Activated T-helper 17 cell treated with anti-CD3 and anti-CD28 coated beads, Interleukin-2, amount 50 U/mL, for 72 hours (primary cell): ENCODE results near the gene P4HTM. TPM values are rescaled to one million over a fixed set of nuclear protein-coding genes. Genes with fewer than 3 reads are reported as not detected.

Experiments
- ATAC-seq: fragments of 150-1000 bp; cut with Tn5 transposase; replicated peaks from 2 replicates; pipeline ENCODE4 v1.10.0; 2021; ENCODE audit warnings: mild to moderate bottlenecking, moderate library complexity
- H3K27ac Mint-ChIP-seq: one replicate; pipeline ENCODE4 v1.8.0; 2022; ENCODE audit warnings: mixed read lengths
- H3K27me3 Mint-ChIP-seq: one replicate; pipeline ENCODE4 v1.8.0; 2022; ENCODE audit warnings: mixed read lengths
- H3K36me3 Mint-ChIP-seq: one replicate; pipeline ENCODE4 v1.8.0; 2022; ENCODE audit warnings: low read depth, mild to moderate bottlenecking, mixed read lengths
- H3K4me1 Mint-ChIP-seq: one replicate; pipeline ENCODE4 v1.8.0; 2022; ENCODE audit warnings: mixed read lengths
- H3K4me3 Mint-ChIP-seq: one replicate; pipeline ENCODE4 v1.8.0; 2022; ENCODE audit warnings: mild to moderate bottlenecking, mixed read lengths
- H3K9me3 Mint-ChIP-seq: one replicate; pipeline ENCODE4 v1.8.0; 2022; ENCODE audit warnings: mixed read lengths
- total RNA-seq, 2 donors: library from RNA; stranded (reverse); gene quantifications; one replicate each; pipeline ENCODE4 v1.2.3, GENCODE V29; 2022

P4HTM gene
- total RNA-seq, 2 donors from 2014 or later, result 32.2 to 44.9 TPM

GRCh38 chr3:49034650-49035049 is 44.6 kb downstream of the P4HTM start:
- peaks cover 84% of the 10 kb centered on the region for H3K36me3 Mint-ChIP-seq
- no peaks in the 10 kb centered on the region for H3K4me1 Mint-ChIP-seq
- no peaks in the 10 kb centered on the region for H3K9me3 Mint-ChIP-seq
- ATAC-seq, result no peak
- H3K4me3 Mint-ChIP-seq, result no peak overlapping the region
- no peaks in the 10 kb centered on the region for H3K27me3 Mint-ChIP-seq
- H3K27ac Mint-ChIP-seq, result no peak overlapping the region

GRCh38 chr3:49035281-49035680 is 45.2 kb downstream of the P4HTM start:
- Mint-ChIP-seq H3K4me3 (no peak overlapping the region), H3K36me3 (peaks cover 84% of the 10 kb centered on the region), H3K4me1 (no peaks in the 10 kb centered on the region), H3K9me3 (no peaks in the 10 kb centered on the region), H3K27ac (no peak overlapping the region), H3K27me3 (no peaks in the 10 kb centered on the region)
- ATAC-seq, result no peak

GRCh38 chr3:49053543-49053942 is 63.5 kb downstream of the P4HTM start:
- Mint-ChIP-seq H3K9me3 (no peaks in the 10 kb centered on the region), H3K27me3 (no peaks in the 10 kb centered on the region), H3K4me1 (peaks cover 17% of the 10 kb centered on the region), H3K27ac (peak overlapping the region; percentile 28), H3K36me3 (peaks cover 90% of the 10 kb centered on the region), H3K4me3 (no peak overlapping the region)
- no peak for ATAC-seq

- no peak for ATAC-seq
- H3K36me3 Mint-ChIP-seq, result peaks cover 92% of the 10 kb centered on the region
- no peaks in the 10 kb centered on the region for H3K27me3 Mint-ChIP-seq
Observed at GRCh38 chr3:49054344-49054862, 64.4 kb downstream of the P4HTM start.

More at GRCh38 chr3:49054344-49054862, 64.4 kb downstream of the P4HTM start:
- H3K4me1 Mint-ChIP-seq, result peaks cover 17% of the 10 kb centered on the region
- no peak overlapping the region for H3K4me3 Mint-ChIP-seq
- no peaks in the 10 kb centered on the region for H3K9me3 Mint-ChIP-seq
- peak overlapping the region; percentile 28 for H3K27ac Mint-ChIP-seq

Other genes with a start within 250 kb of the P4HTM start
- gene PRKAR2A, start 142.4 kb upstream of the P4HTM start, total RNA-seq, result 10 to 100 TPM; 23.1 to 44.5 TPM
- 10 to 100 TPM; 13.4 to 33.7 TPM for gene SLC25A20, start 91.4 kb upstream of the P4HTM start, total RNA-seq
- 100 to 1,000 TPM; 107 to 158 TPM for gene ARIH2, start 71.4 kb upstream of the P4HTM start, total RNA-seq
- 100 to 1,000 TPM; 154 to 208 TPM for gene WDR6, start 17.1 kb downstream of the P4HTM start, total RNA-seq
- gene DALRD3, start 28.3 kb downstream of the P4HTM start, total RNA-seq, result 10 to 100 TPM; 20.9 to 21.2 TPM
- gene NDUFAF3, start 31.9 kb downstream of the P4HTM start, total RNA-seq, result 10 to 100 TPM; 40.6 to 56.7 TPM
- gene IMPDH2, start 39.2 kb downstream of the P4HTM start, total RNA-seq, result 100 to 1,000 TPM; 460 to 479 TPM
- gene QRICH1, start 103.8 kb downstream of the P4HTM start, total RNA-seq, result 100 to 1,000 TPM; 122 to 151 TPM
- 100 to 1,000 TPM; 284 to 292 TPM for gene QARS1, start 114.5 kb downstream of the P4HTM start, total RNA-seq
- gene USP19, start 130.6 kb downstream of the P4HTM start, total RNA-seq, result 10 to 100 TPM; 33.4 to 36.0 TPM
- under 1 TPM in 1 of 2 donors, not detected in 1; 0.79 TPM for gene LAMB2, start 142.8 kb downstream of the P4HTM start, total RNA-seq
- 10 to 100 TPM; 15.6 to 17.0 TPM for gene CCDC71, start 176.1 kb downstream of the P4HTM start, total RNA-seq
- 1 to 10 TPM; 1.0 to 3.7 TPM for gene KLHDC8B, start 181.4 kb downstream of the P4HTM start, total RNA-seq